Naive thymus-derived CD4-positive, alpha-beta T cell (primary cell): ENCODE results near the gene CRB1. TPM values are rescaled to one million over a fixed set of nuclear protein-coding genes. Genes with fewer than 3 reads are reported as not detected.

Experiments
- ATAC-seq: fragments of 150-1000 bp; cut with Tn5 transposase; 2 replicates; pipeline ENCODE4 v1.10.0; 2021; ENCODE audit warnings: mild to moderate bottlenecking, moderate library complexity
- CTCF ChIA-PET: fragments of 350-600 bp; sonication (Branson Sonifier 250); formaldehyde crosslinking; loops from one replicate; lab custom pipeline; 2021; ENCODE audit warnings: antibody characterized with exemption; lab: Charles Lee
- POLR2A ChIA-PET: fragments of 350-600 bp; sonication (Branson Sonifier 250); formaldehyde crosslinking; loops from one replicate; lab custom pipeline; 2021; ENCODE audit warnings: antibody characterized with exemption, inconsistent platforms; lab: Charles Lee
- DNase-seq, 9 donors: peaks; one replicate each; pipeline versions ENCODE4 v3.0.0 to v3.0.0-alpha.2; 2020 to 2022; ENCODE audit warnings: mixed read lengths in 1 of 9
- H3K27ac ChIP-seq: one replicate; pipeline ENCODE4 v1.7.0; 2013; ENCODE audit warnings: mild to moderate bottlenecking, low read depth, low read length, moderate library complexity
- H3K27me3 ChIP-seq, 2 donors: one replicate each; pipeline ENCODE4 v1.7.0; 2013; ENCODE audit warnings: low read length in 2 of 2, mild to moderate bottlenecking in 2 of 2, moderate library complexity in 2 of 2; ENCODE audit not compliant: control insufficient read depth in 2 of 2, insufficient read depth in 2 of 2
- H3K36me3 ChIP-seq, 3 experiments: 1 replicate in 2 of 3; 2 replicates in 1 of 3; pipeline ENCODE4 v1.7.0; 2013; ENCODE audit warnings: low read length in 3 of 3, mild to moderate bottlenecking in 3 of 3, moderate library complexity in 1 of 3; ENCODE audit not compliant: insufficient read depth in 3 of 3, control insufficient read depth in 2 of 3
- H3K4me1 ChIP-seq, 2 donors: one replicate each; pipeline ENCODE4 v1.7.0; 2013; ENCODE audit warnings: low read length in 2 of 2, mild to moderate bottlenecking in 2 of 2, moderate library complexity in 1 of 2; ENCODE audit not compliant: control insufficient read depth in 2 of 2, insufficient read depth in 2 of 2
- H3K4me3 ChIP-seq: 2 replicates; pipeline ENCODE4 v1.7.0; 2013; ENCODE audit warnings: mild to moderate bottlenecking, low read length
- H3K9me3 ChIP-seq, 3 experiments: 1 replicate in 2 of 3; 2 replicates in 1 of 3; pipeline ENCODE4 v1.7.0; 2013; ENCODE audit warnings: low read length in 3 of 3; ENCODE audit not compliant: control insufficient read depth in 2 of 3
- H3K27ac Mint-ChIP-seq, 9 donors: one replicate each; pipeline ENCODE4 v1.8.0; 2020 to 2022; ENCODE audit warnings: mixed read lengths in 9 of 9, mild to moderate bottlenecking in 8 of 9, moderate library complexity in 5 of 9, inconsistent platforms in 2 of 9
- H3K27me3 Mint-ChIP-seq, 5 donors: one replicate each; pipeline ENCODE4 v1.8.0; 2021 to 2022; ENCODE audit warnings: mixed read lengths in 5 of 5, mild to moderate bottlenecking in 1 of 5
- H3K36me3 Mint-ChIP-seq, 5 donors: one replicate each; pipeline ENCODE4 v1.8.0; 2020 to 2022; ENCODE audit warnings: mixed read lengths in 5 of 5, mild to moderate bottlenecking in 3 of 5, inconsistent platforms in 1 of 5
- H3K4me1 Mint-ChIP-seq, 7 donors: one replicate each; pipeline ENCODE4 v1.8.0; 2020 to 2022; ENCODE audit warnings: mixed read lengths in 7 of 7, mild to moderate bottlenecking in 3 of 7, inconsistent platforms in 1 of 7
- H3K4me3 Mint-ChIP-seq, 10 donors: one replicate each; pipeline ENCODE4 v1.8.0; 2020 to 2022; ENCODE audit warnings: mild to moderate bottlenecking in 10 of 10, mixed read lengths in 10 of 10, moderate library complexity in 6 of 10, inconsistent platforms in 2 of 10
- H3K9me3 Mint-ChIP-seq, 11 donors: one replicate each; pipeline ENCODE4 v1.8.0; 2020 to 2022; ENCODE audit warnings: mixed read lengths in 11 of 11, mild to moderate bottlenecking in 4 of 11, inconsistent platforms in 1 of 11, moderate library complexity in 1 of 11
- intact Hi-C, 2 donors: fragments of 100-400 bp; cut with micrococcal nuclease; formaldehyde crosslinking; loops; one replicate each; pipeline ENCODE4 v1.15.1; 2023
- polyA plus RNA-seq, 2 donors: library from polyadenylated mRNA; unstranded; fragments of 300-500 nt; fragmentation: Illumina TruSeq; gene quantifications; one replicate each; pipeline ENCODE4 v1.2.3, GENCODE V29; 2021
- total RNA-seq, 6 experiments: library from RNA in 5 of 6; stranded (reverse) in 5 of 6; gene quantifications; 1 replicate in 5 of 6; 2 replicates in 1 of 6; pipeline ENCODE4 v1.2.3 and lab custom pipeline; 2021 to 2026

The CRB1 gene
- total and polyA plus RNA-seq, 7 experiments from 2014 or later, result 0.08 to 3.2 (median 0.49) TPM; not detected in 2

- H3K27me3 Mint-ChIP-seq, result peaks cover 0 to 3% (median 0%) of the 10 kb centered on the region in 5 donors
- no peaks in the 10 kb centered on the region for H3K9me3 ChIP-seq
- no peaks in the 10 kb centered on the region for H3K4me1 ChIP-seq
- H3K36me3 Mint-ChIP-seq, result no peaks in the 10 kb centered on the region
- DNase-seq (no peak), ATAC-seq (no peak)
- H3K27ac Mint-ChIP-seq, result no peak overlapping the region
- no peaks in the 10 kb centered on the region for H3K27me3 ChIP-seq
- H3K27ac ChIP-seq, result no peak overlapping the region
- H3K4me3 Mint-ChIP-seq, result no peak overlapping the region
- H3K4me3 ChIP-seq, result no peak overlapping the region
- peaks cover 0 to 1% (median 0%) of the 10 kb centered on the region in 7 donors for H3K4me1 Mint-ChIP-seq
- H3K9me3 Mint-ChIP-seq, result no peaks in the 10 kb centered on the region
- no peaks in the 10 kb centered on the region for H3K36me3 ChIP-seq
- ChIA-PET CTCF (no interaction called here), POLR2A (no interaction called here)
- intact Hi-C loops, result no loop called here
These were observed 38.5 kb downstream of the CRB1 start for GRCh38 chr1:197306381-197307062.

- no peak overlapping the region for H3K4me3 ChIP-seq
- H3K9me3 Mint-ChIP-seq, result no peaks in the 10 kb centered on the region
- no peaks in the 10 kb centered on the region for H3K36me3 ChIP-seq
- ChIA-PET CTCF (no interaction called here), POLR2A (no interaction called here)
- no peak overlapping the region for H3K27ac Mint-ChIP-seq
- peaks cover 0 to 3% (median 0%) of the 10 kb centered on the region in 5 donors for H3K27me3 Mint-ChIP-seq
- H3K4me1 Mint-ChIP-seq, result peaks cover 0 to 1% (median 0%) of the 10 kb centered on the region in 7 donors
- intact Hi-C loops, result no loop called here
- ATAC-seq (no peak), DNase-seq (no peak)
- H3K36me3 Mint-ChIP-seq, result no peaks in the 10 kb centered on the region
- H3K9me3 ChIP-seq, result no peaks in the 10 kb centered on the region
- H3K27me3 ChIP-seq, result no peaks in the 10 kb centered on the region
- H3K27ac ChIP-seq, result no peak overlapping the region
- H3K4me1 ChIP-seq, result no peaks in the 10 kb centered on the region
- no peak overlapping the region for H3K4me3 Mint-ChIP-seq
These were observed 39.1 kb downstream of the CRB1 start for GRCh38 chr1:197307136-197307535.

GRCh38 chr1:197307551-197307950 is 39.5 kb downstream of the CRB1 start:
- H3K36me3 ChIP-seq, result no peaks in the 10 kb centered on the region
- H3K27me3 ChIP-seq, result no peaks in the 10 kb centered on the region
- CTCF ChIA-PET, result no interaction called here
- no peaks in the 10 kb centered on the region for H3K9me3 ChIP-seq
- H3K36me3 Mint-ChIP-seq, result no peaks in the 10 kb centered on the region
- no peak overlapping the region for H3K27ac Mint-ChIP-seq
- intact Hi-C loops, result no loop called here
- POLR2A ChIA-PET, result no interaction called here
- DNase-seq (no peak), ATAC-seq (no peak)
- H3K27ac ChIP-seq, result no peak overlapping the region
- no peak overlapping the region for H3K4me3 Mint-ChIP-seq
- H3K4me1 Mint-ChIP-seq, result peaks cover 0 to 1% (median 0%) of the 10 kb centered on the region in 7 donors
- peaks cover 0 to 3% (median 0%) of the 10 kb centered on the region in 5 donors for H3K27me3 Mint-ChIP-seq
- H3K9me3 Mint-ChIP-seq, result no peaks in the 10 kb centered on the region
- no peak overlapping the region for H3K4me3 ChIP-seq
- no peaks in the 10 kb centered on the region for H3K4me1 ChIP-seq

GRCh38 chr1:197311081-197311480 is 43.0 kb downstream of the CRB1 start:
- Mint-ChIP-seq H3K4me3 (no peak overlapping the region), H3K27me3 (no peaks in the 10 kb centered on the region), H3K27ac (no peak overlapping the region), H3K36me3 (no peaks in the 10 kb centered on the region), H3K9me3 (no peaks in the 10 kb centered on the region), H3K4me1 (no peaks in the 10 kb centered on the region)
- no peak for ATAC-seq
- no peak for DNase-seq
- ChIA-PET CTCF (no interaction called here), POLR2A (no interaction called here)
- H3K9me3 ChIP-seq, result no peaks in the 10 kb centered on the region
- H3K36me3 ChIP-seq, result no peaks in the 10 kb centered on the region
- H3K27me3 ChIP-seq, result no peaks in the 10 kb centered on the region
- no peak overlapping the region for H3K4me3 ChIP-seq
- no peaks in the 10 kb centered on the region for H3K4me1 ChIP-seq
- H3K27ac ChIP-seq, result no peak overlapping the region
- intact Hi-C loops, result no loop called here

- ATAC-seq (no peak), DNase-seq (no peak)
- Mint-ChIP-seq H3K27ac (no peak overlapping the region), H3K27me3 (no peaks in the 10 kb centered on the region), H3K36me3 (no peaks in the 10 kb centered on the region), H3K9me3 (no peaks in the 10 kb centered on the region), H3K4me1 (no peaks in the 10 kb centered on the region), H3K4me3 (no peak overlapping the region)
- Histone ChIP-seq H3K9me3 (no peaks in the 10 kb centered on the region), H3K27me3 (no peaks in the 10 kb centered on the region), H3K27ac (no peak overlapping the region), H3K36me3 (no peaks in the 10 kb centered on the region), H3K4me1 (no peaks in the 10 kb centered on the region), H3K4me3 (no peak overlapping the region)
- ChIA-PET CTCF (interaction anchor here (0.6 kb wide), 1 partner anchor 141 kb away, joined by 3 read pairs; no protein-coding TSS in a partner anchor), POLR2A (interaction anchor here (0.7 kb wide), 1 partner anchor 64 kb away, joined by 3 read pairs; no protein-coding TSS in a partner anchor)
- intact Hi-C loops, result no loop called here
These were observed 44.1 kb downstream of the CRB1 start for GRCh38 chr1:197312163-197312562.

GRCh38 chr1:197313713-197314112 is 45.7 kb downstream of the CRB1 start:
- Histone ChIP-seq H3K4me3 (no peak overlapping the region), H3K27ac (no peak overlapping the region), H3K36me3 (no peaks in the 10 kb centered on the region), H3K9me3 (no peaks in the 10 kb centered on the region), H3K27me3 (no peaks in the 10 kb centered on the region), H3K4me1 (no peaks in the 10 kb centered on the region)
- no peaks in the 10 kb centered on the region for H3K27me3 Mint-ChIP-seq
- no peak for DNase-seq
- CTCF ChIA-PET, result no interaction called here
- H3K9me3 Mint-ChIP-seq, result peaks cover 0 to 2% (median 0%) of the 10 kb centered on the region in 11 donors
- no peaks in the 10 kb centered on the region for H3K4me1 Mint-ChIP-seq
- H3K4me3 Mint-ChIP-seq, result no peak overlapping the region
- no peak overlapping the region for H3K27ac Mint-ChIP-seq
- no peak for ATAC-seq
- intact Hi-C loops, result loop anchor here in 1 of 2 donors (1.0 kb wide), 1 partner anchor 133 kb away; no protein-coding TSS in a partner anchor
- POLR2A ChIA-PET, result no interaction called here
- H3K36me3 Mint-ChIP-seq, result no peaks in the 10 kb centered on the region

- Mint-ChIP-seq H3K27me3 (no peaks in the 10 kb centered on the region), H3K4me3 (no peak overlapping the region), H3K36me3 (no peaks in the 10 kb centered on the region), H3K27ac (no peak overlapping the region), H3K9me3 (peaks cover 0 to 2% (median 0%) of the 10 kb centered on the region in 11 donors), H3K4me1 (no peaks in the 10 kb centered on the region)
- Histone ChIP-seq H3K9me3 (no peaks in the 10 kb centered on the region), H3K27ac (no peak overlapping the region), H3K4me3 (no peak overlapping the region), H3K36me3 (no peaks in the 10 kb centered on the region), H3K27me3 (no peaks in the 10 kb centered on the region), H3K4me1 (no peaks in the 10 kb centered on the region)
- DNase-seq (no peak), ATAC-seq (no peak)
- ChIA-PET CTCF (interaction anchor here (0.7 kb wide), 1 partner anchor 591 kb away, joined by 3 read pairs; no protein-coding TSS in a partner anchor), POLR2A (no interaction called here)
- intact Hi-C loops, result loop anchor here in 1 of 2 donors (1.0 kb wide), 1 partner anchor 134 kb away; no protein-coding TSS in a partner anchor
These were observed 46.6 kb downstream of the CRB1 start for GRCh38 chr1:197314682-197315081.
